CD14-positive monocyte (primary cell): ENCODE results near the gene TMEM135. TPM values are rescaled to one million over a fixed set of nuclear protein-coding genes. Genes with fewer than 3 reads are reported as not detected.

ENCODE experiments used
- DNase-seq, 3 donors: peaks; one replicate each; pipeline ENCODE4 v3.0.0-alpha.2; 2011 to 2022
- H2AFZ ChIP-seq: 2 replicates; pipeline ENCODE4 v1.6.0; 2012; ENCODE audit warnings: mild to moderate bottlenecking, low read depth, low read length, inconsistent platforms; ENCODE audit not compliant: insufficient read depth, poor library complexity, severe bottlenecking
- H3K27ac ChIP-seq, 2 donors: 1 replicate in 1 of 2; 2 replicates in 1 of 2; pipeline ENCODE4 v1.5.1; 2012 to 2013; ENCODE audit warnings: low read length in 2 of 2, control low read depth in 1 of 2, inconsistent platforms in 1 of 2, low read depth in 1 of 2, mild to moderate bottlenecking in 1 of 2
- H3K27me3 ChIP-seq, 2 donors: one replicate each; pipeline versions ENCODE4 v1.6.0 to v1.6.1; 2011 to 2013; ENCODE audit warnings: low read length in 2 of 2; ENCODE audit not compliant: control insufficient read depth in 2 of 2, insufficient read depth in 2 of 2
- H3K36me3 ChIP-seq, 2 donors: replicated peaks in 1 of 2; 1 replicate in 1 of 2; 2 replicates in 1 of 2; pipeline versions ENCODE4 v1.5.1 to v1.6.1; 2012 to 2013; ENCODE audit warnings: low read length in 2 of 2, control low read depth in 1 of 2, inconsistent platforms in 1 of 2, mild to moderate bottlenecking in 1 of 2; ENCODE audit not compliant: insufficient read depth in 2 of 2, control insufficient read depth in 1 of 2
- H3K4me1 ChIP-seq, 2 donors: 1 replicate in 1 of 2; 2 replicates in 1 of 2; pipeline versions ENCODE4 v1.5.1 to v1.6.1; 2012 to 2013; ENCODE audit warnings: low read length in 2 of 2, control low read depth in 1 of 2, inconsistent platforms in 1 of 2, mild to moderate bottlenecking in 1 of 2, moderate library complexity in 1 of 2; ENCODE audit not compliant: insufficient read depth in 2 of 2, control insufficient read depth in 1 of 2
- H3K4me2 ChIP-seq: replicated peaks from 2 replicates; pipeline ENCODE3; 2012; ENCODE audit warnings: low read length, moderate library complexity, mild to moderate bottlenecking; ENCODE audit not compliant: poor library complexity, severe bottlenecking; ENCODE audit errors: extremely low read depth
- H3K4me3 ChIP-seq, 3 experiments: fragments of 200-600 bp in 1 of 3; sonication (generic) in 1 of 3; replicated peaks in 1 of 3; 1 replicate in 2 of 3; 2 replicates in 1 of 3; pipeline ENCODE4 v1.5.1; 2011 to 2013; ENCODE audit warnings: low read length in 3 of 3, mild to moderate bottlenecking in 3 of 3, control low read depth in 2 of 3, low read depth in 2 of 3, inconsistent platforms in 1 of 3, moderate library complexity in 1 of 3
- H3K79me2 ChIP-seq: 2 replicates; pipeline ENCODE4 v1.6.0; 2012; ENCODE audit warnings: mild to moderate bottlenecking, control low read depth, inconsistent platforms, low read length, moderate library complexity; ENCODE audit not compliant: insufficient read depth
- H3K9ac ChIP-seq: 2 replicates; pipeline ENCODE4 v1.6.0; 2017; ENCODE audit warnings: low read length, mild to moderate bottlenecking; ENCODE audit not compliant: insufficient read depth, poor library complexity, severe bottlenecking
- H3K9me3 ChIP-seq, 2 donors: replicated peaks in 1 of 2; 1 replicate in 1 of 2; 2 replicates in 1 of 2; pipeline versions ENCODE4 v1.5.1 to v1.6.1; 2012 to 2013; ENCODE audit warnings: low read length in 2 of 2, control low read depth in 1 of 2; ENCODE audit not compliant: control insufficient read depth in 1 of 2, insufficient read depth in 1 of 2
- H4K20me1 ChIP-seq: 2 replicates; pipeline ENCODE4 v1.6.0; 2012; ENCODE audit warnings: mild to moderate bottlenecking, low read length, control low read depth, moderate library complexity; ENCODE audit not compliant: insufficient read depth
- H3K27ac Mint-ChIP-seq, 7 donors: one replicate each; pipeline ENCODE4 v1.8.0; 2020; ENCODE audit warnings: mild to moderate bottlenecking in 7 of 7, mixed read lengths in 7 of 7, moderate library complexity in 6 of 7, inconsistent platforms in 2 of 7
- H3K27me3 Mint-ChIP-seq, 3 donors: one replicate each; pipeline ENCODE4 v1.8.0; 2021 to 2022; ENCODE audit warnings: low read depth in 3 of 3, mild to moderate bottlenecking in 3 of 3, mixed read lengths in 3 of 3, moderate library complexity in 3 of 3, inconsistent platforms in 1 of 3
- H3K36me3 Mint-ChIP-seq, 2 donors: one replicate each; pipeline ENCODE4 v1.8.0; 2020; ENCODE audit warnings: mixed read lengths in 2 of 2, inconsistent platforms in 1 of 2, mild to moderate bottlenecking in 1 of 2
- H3K4me1 Mint-ChIP-seq: one replicate; pipeline ENCODE4 v1.8.0; 2020; ENCODE audit warnings: mild to moderate bottlenecking, mixed read lengths
- H3K4me3 Mint-ChIP-seq, 2 donors: one replicate each; pipeline ENCODE4 v1.8.0; 2020; ENCODE audit warnings: mild to moderate bottlenecking in 2 of 2, mixed read lengths in 2 of 2, moderate library complexity in 1 of 2
- H3K9me3 Mint-ChIP-seq, 7 donors: one replicate each; pipeline ENCODE4 v1.8.0; 2020 to 2022; ENCODE audit warnings: mixed read lengths in 7 of 7, mild to moderate bottlenecking in 6 of 7, moderate library complexity in 6 of 7, inconsistent platforms in 2 of 7
- CTCF ChIP-seq: fragments of 200-600 bp; IDR thresholded peaks from one replicate; pipeline ENCODE4 v1.8.0; 2022; ENCODE audit warnings: antibody characterized with exemption, mild to moderate bottlenecking
- WGBS: methylation state at CpG from one replicate; pipeline ENCODE4 v1.1.5; 2013; ENCODE audit warnings: missing lambda C conversion rate; ENCODE audit not compliant: insufficient coverage; 5-methylcytosine and 5-hydroxymethylcytosine counted together
- intact Hi-C, 2 donors: fragments of 100-400 bp; cut with micrococcal nuclease; formaldehyde crosslinking; loops; one replicate each; pipeline versions ENCODE4 v1.15.0 to v1.15.1; 2023
- polyA plus RNA-seq, 3 donors: library from polyadenylated mRNA; depleted of rRNA in 1 of 3; unstranded in 2 of 3; stranded (reverse) in 1 of 3; fragments of 300-500 nt in 2 of 3; fragments of >200 nt in 1 of 3; fragmentation: Illumina TruSeq in 2 of 3; gene quantifications; 1 replicate in 2 of 3; 2 replicates in 1 of 3; pipeline ENCODE4 v1.2.3, GENCODE V29; 2012 to 2021

Gene TMEM135
- polyA plus RNA-seq, 3 donors: 2.7 to 8.4 (median 5.9) TPM

- no peak overlapping the region for H3K27ac ChIP-seq
- H4K20me1 ChIP-seq: no peaks in the 10 kb centered on the region
- Mint-ChIP-seq H3K27me3 (no peaks in the 10 kb centered on the region), H3K27ac (peak overlapping the region in 1 of 7 donors; percentile 25), H3K4me1 (no peaks in the 10 kb centered on the region), H3K9me3 (peaks cover 0 to 3% (median 0%) of the 10 kb centered on the region in 7 donors), H3K4me3 (no peak overlapping the region), H3K36me3 (peaks cover 3 to 10% of the 10 kb centered on the region in 2 donors)
- H3K9ac ChIP-seq: no peak overlapping the region
- DNase-seq: no peak
- H3K4me1 ChIP-seq: no peaks in the 10 kb centered on the region
- no peaks in the 10 kb centered on the region for H3K79me2 ChIP-seq
- no peak overlapping the region for H3K4me3 ChIP-seq
- H3K9me3 ChIP-seq: no peaks in the 10 kb centered on the region
- H3K36me3 ChIP-seq: peaks cover 3 to 9% of the 10 kb centered on the region in 2 donors
- no peak overlapping the region for H2AFZ ChIP-seq
- H3K4me2 ChIP-seq: no peak overlapping the region
- no peaks in the 10 kb centered on the region for H3K27me3 ChIP-seq
- no peak for TF ChIP-seq CTCF
- intact Hi-C loops: no loop called here
Measured at GRCh38 chr11:87324817-87325489, 287.2 kb downstream of the TMEM135 start.

GRCh38 chr11:87325490-87325872 is 287.7 kb downstream of the TMEM135 start:
- Histone ChIP-seq H3K9me3 (no peaks in the 10 kb centered on the region), H3K9ac (no peak overlapping the region), H3K27ac (no peak overlapping the region), H3K27me3 (no peaks in the 10 kb centered on the region), H4K20me1 (no peaks in the 10 kb centered on the region), H3K4me2 (no peak overlapping the region), H2AFZ (no peak overlapping the region), H3K4me1 (no peaks in the 10 kb centered on the region), H3K4me3 (no peak overlapping the region), H3K36me3 (peaks cover 3 to 9% of the 10 kb centered on the region in 2 donors), H3K79me2 (no peaks in the 10 kb centered on the region)
- peaks cover 3 to 10% of the 10 kb centered on the region in 2 donors for H3K36me3 Mint-ChIP-seq
- WGBS: 100% methylated on average over 2 of the region's 3 CpGs
- peaks cover 0 to 3% (median 0%) of the 10 kb centered on the region in 7 donors for H3K9me3 Mint-ChIP-seq
- H3K4me1 Mint-ChIP-seq: no peaks in the 10 kb centered on the region
- intact Hi-C loops: no loop called here
- TF ChIP-seq CTCF: no peak
- DNase-seq: no peak
- H3K27ac Mint-ChIP-seq: peak overlapping the region in 1 of 7 donors; percentile 25
- H3K27me3 Mint-ChIP-seq: no peaks in the 10 kb centered on the region
- no peak overlapping the region for H3K4me3 Mint-ChIP-seq
